ENCODE measurements around the gene CHST11. TPM values are rescaled to one million over a fixed set of nuclear protein-coding genes. Genes with fewer than 3 reads are reported as not detected.
"Not testable (repeated sequence)": the region's sequence is repeated elsewhere in the genome, so short reads cannot be mapped to it uniquely, and the experiment has no call there.

The CHST11 gene
- total RNA-seq, 1 donor from 2014 or later: 1.2 TPM

GRCh38 chr12:104599272-104600035 lies 142.7 kb downstream of the CHST11 start:
- ATAC-seq: no peak

DNA sequence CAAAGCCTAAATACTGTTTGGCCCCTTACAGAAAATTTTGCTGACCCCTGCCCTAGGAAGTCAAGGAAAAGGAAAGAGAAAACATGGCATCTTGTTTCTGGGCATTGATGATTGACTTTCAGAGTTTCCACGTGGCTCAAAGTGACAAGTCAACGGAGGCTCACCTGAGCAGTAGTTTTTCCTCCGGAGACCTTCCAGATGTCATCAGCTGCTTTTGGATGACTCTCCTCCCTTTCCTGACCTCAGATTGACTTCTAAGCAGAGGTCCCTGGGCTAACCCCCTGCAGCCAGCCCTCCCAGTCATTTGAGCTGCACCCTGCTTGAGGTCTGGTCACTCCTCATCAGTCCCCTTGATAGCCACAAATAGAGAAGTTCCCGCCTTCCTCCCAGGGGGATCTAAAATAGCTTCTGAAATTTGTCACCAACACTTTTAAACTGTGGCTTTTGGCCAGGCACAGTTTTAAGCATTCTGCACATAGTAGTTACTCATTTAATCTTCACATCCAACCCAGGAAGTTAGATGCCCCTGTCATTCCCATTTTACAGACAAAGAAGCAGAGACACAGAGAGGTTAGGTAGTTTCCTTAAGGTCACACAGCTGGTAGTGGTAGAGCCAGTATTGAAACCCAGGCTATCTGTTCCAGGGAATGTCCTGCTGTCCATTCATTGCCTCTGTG lies 143.4 kb downstream of the CHST11 start:
- ATAC-seq (no peak), DNase-seq (ENCODE audit: low spot score) (no peak)

More at GRCh38 chr12:104599272-104600035, 142.7 kb downstream of the CHST11 start:
- DNase-seq (ENCODE audit: low spot score): no peak

DNA sequence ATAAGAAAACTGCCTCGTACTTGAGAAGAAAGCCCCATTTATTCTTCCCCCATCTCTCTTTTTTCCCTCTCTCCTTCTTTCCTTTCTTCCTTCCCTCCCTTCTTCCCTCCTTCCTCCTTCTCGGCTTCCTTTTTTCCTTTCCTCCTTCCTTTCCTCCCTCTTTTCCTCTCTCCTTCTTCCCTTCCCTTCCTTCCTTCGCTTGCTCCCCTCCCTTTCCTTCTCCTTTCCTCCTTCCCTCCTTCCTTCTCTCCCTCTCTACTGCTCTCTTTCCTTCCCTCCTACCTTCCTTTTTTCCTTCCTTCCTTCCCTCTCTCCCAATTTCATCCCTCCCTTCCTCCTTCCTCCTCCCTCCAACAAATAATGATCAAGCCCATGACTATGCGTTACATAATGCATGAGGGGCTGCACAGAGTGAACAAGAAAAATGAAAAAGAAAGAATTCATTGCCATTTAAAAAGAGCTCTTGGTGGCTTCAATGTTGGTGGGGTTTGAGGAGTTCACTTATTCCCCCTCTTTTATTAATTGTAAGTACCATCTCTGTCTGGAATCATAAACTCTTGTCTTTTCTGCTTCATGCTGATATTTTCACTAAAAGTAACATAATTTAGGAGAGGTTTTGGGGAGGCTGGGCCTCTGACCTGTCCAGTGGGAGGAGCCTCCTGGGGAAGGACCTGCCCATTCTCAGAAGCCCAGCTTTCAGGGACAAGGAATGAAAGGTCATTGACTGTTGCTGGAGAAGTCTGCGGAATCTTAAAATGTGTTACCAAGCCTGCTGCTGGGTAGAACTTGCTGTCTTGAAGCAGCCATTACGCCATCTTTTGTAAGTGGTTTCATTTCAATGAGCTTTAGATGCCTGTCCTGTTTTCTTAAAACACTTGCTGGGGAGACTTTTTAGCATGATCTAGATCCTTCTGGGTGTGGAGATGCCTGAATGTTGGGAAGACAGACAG lies 144.3 kb downstream of the CHST11 start:
- no peak for DNase-seq (ENCODE audit: low spot score)
- no peak for ATAC-seq

DNA sequence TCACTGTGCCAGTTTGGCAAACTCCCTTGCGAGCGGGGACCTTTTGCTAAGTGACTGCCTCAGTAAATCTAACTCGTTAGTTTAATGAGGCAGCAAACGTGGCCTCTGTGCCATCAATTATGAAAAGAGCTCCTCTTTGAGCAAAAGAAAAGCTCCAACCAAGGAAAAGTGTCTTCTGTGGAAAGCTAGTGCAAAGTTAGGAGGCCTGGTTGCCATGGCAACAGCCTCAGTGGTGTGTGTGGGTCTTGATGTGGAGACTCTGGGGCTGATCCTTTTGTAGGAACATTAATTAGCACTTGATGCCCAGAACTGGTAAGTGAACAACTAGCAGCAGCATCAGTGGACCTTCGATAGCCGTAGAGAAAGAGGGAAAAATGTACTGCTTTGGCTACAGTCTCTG lies 145.7 kb downstream of the CHST11 start:
- DNase-seq (ENCODE audit: low spot score): no peak
- no peak for ATAC-seq

- ATAC-seq: no peak
- no peak for DNase-seq (ENCODE audit: low spot score)
Observed at GRCh38 chr12:104602896-104603295, 146.1 kb downstream of the CHST11 start.

- no peak for DNase-seq (ENCODE audit: low spot score)
- ATAC-seq: no peak
Observed at GRCh38 chr12:104603545-104603973, 146.8 kb downstream of the CHST11 start.

- peak; percentile 45 for ATAC-seq
- DNase-seq (ENCODE audit: low spot score): no peak
Observed at GRCh38 chr12:104604070-104604994, 147.6 kb downstream of the CHST11 start.

- DNase-seq (ENCODE audit: low spot score) (no peak), ATAC-seq (no peak)
Observed at GRCh38 chr12:104604995-104605675, 148.4 kb downstream of the CHST11 start.

GRCh38 chr12:104605685-104606084 lies 148.9 kb downstream of the CHST11 start:
- DNase-seq (ENCODE audit: low spot score) (no peak), ATAC-seq (peak; percentile 37)

- DNase-seq (ENCODE audit: low spot score): no peak
Observed at GRCh38 chr12:104608998-104609397, 152.2 kb downstream of the CHST11 start.

GRCh38 chr12:104609445-104609844 lies 152.7 kb downstream of the CHST11 start:
- ATAC-seq: no peak

More at GRCh38 chr12:104608998-104609397, 152.2 kb downstream of the CHST11 start:
- ATAC-seq: no peak

GRCh38 chr12:104610513-104611235 lies 153.9 kb downstream of the CHST11 start:
- no peak for DNase-seq (ENCODE audit: low spot score)
- ATAC-seq: no peak

More at GRCh38 chr12:104609445-104609844, 152.7 kb downstream of the CHST11 start:
- no peak for DNase-seq (ENCODE audit: low spot score)

- ATAC-seq: no peak
Observed at GRCh38 chr12:104611671-104612070, 154.9 kb downstream of the CHST11 start.

GRCh38 chr12:104613372-104613771 lies 156.6 kb downstream of the CHST11 start:
- not testable (repeated sequence) for DNase-seq (ENCODE audit: low spot score); ATAC-seq

More at GRCh38 chr12:104611671-104612070, 154.9 kb downstream of the CHST11 start:
- DNase-seq (ENCODE audit: low spot score): no peak

GRCh38 chr12:104615048-104615561 lies 158.4 kb downstream of the CHST11 start:
- ATAC-seq (peak; percentile 40), DNase-seq (ENCODE audit: low spot score) (no peak)

DNA sequence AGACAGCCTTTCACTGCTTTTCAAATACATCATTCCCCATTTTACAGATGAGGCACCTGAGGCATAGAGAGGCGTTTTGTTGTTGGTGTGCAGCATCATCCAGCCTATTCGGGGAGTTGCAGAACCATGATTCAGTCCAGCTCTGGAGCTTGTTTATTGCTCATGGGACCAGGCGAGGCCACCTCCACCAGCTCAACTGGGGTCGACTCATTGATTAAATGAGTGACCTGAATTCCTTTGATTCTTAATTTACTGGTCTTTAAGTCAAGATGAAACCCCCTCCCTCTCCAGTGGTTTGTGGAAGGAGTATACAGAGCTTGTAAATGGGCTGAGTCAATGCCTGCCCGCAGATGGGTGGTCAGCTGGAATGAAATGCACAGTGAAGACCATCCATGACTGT lies 161.9 kb downstream of the CHST11 start:
- ATAC-seq: no peak
- DNase-seq (ENCODE audit: low spot score): no peak

- no peak for DNase-seq (ENCODE audit: low spot score)
Observed at GRCh38 chr12:104619305-104619704, 162.6 kb downstream of the CHST11 start.

GRCh38 chr12:104620837-104621531 lies 164.2 kb downstream of the CHST11 start:
- DNase-seq (ENCODE audit: low spot score): no peak
- no peak for ATAC-seq

More at GRCh38 chr12:104619305-104619704, 162.6 kb downstream of the CHST11 start:
- no peak for ATAC-seq

Measured in left lobe of liver (tissue), 2 donors.